ENCODE results near the gene GNS.

Gene GNS

GRCh38 chr12:64801381-64801780 is 42.2 kb upstream of the GNS start:
- TF ChIP-seq CTCF (IDR thresholded peaks at IDR 0.05; ENCODE audit: low read depth, low read length, missing control alignments): peak; percentile 63
- Histone ChIP-seq H3K27me3 (replicated peaks) (peaks cover 4% of the 10 kb centered on the region), H3K4me3 (ENCODE audit: low read depth, low read length) (no peak overlapping the region), H3K36me3 (replicated peaks) (no peaks in the 10 kb centered on the region), H3K27ac (no peak overlapping the region)
- in situ Hi-C loops (cut with HindIII; ENCODE audit: low pct_ligation_motif_present, low sequenced_read_pairs): no loop called here
- no peak for DNase-seq

GRCh38 chr12:64800640-64801039 is 41.4 kb upstream of the GNS start:
- in situ Hi-C loops (cut with HindIII; ENCODE audit: low pct_ligation_motif_present, low sequenced_read_pairs): no loop called here
- DNase-seq: no peak
- H3K27me3 ChIP-seq (replicated peaks): peaks cover 4% of the 10 kb centered on the region
- TF ChIP-seq CTCF (IDR thresholded peaks at IDR 0.05; ENCODE audit: low read depth, low read length, missing control alignments): no peak
- no peak overlapping the region for H3K4me3 ChIP-seq (ENCODE audit: low read depth, low read length)
- H3K27ac ChIP-seq: no peak overlapping the region
- H3K36me3 ChIP-seq (replicated peaks): no peaks in the 10 kb centered on the region

- Histone ChIP-seq H3K4me3 (ENCODE audit: low read depth, low read length) (no peak overlapping the region), H3K36me3 (replicated peaks) (no peaks in the 10 kb centered on the region), H3K27ac (no peak overlapping the region), H3K27me3 (replicated peaks) (peaks cover 8% of the 10 kb centered on the region)
- no peak for TF ChIP-seq CTCF (IDR thresholded peaks at IDR 0.05; ENCODE audit: low read depth, low read length, missing control alignments)
- in situ Hi-C loops (cut with HindIII; ENCODE audit: low pct_ligation_motif_present, low sequenced_read_pairs): no loop called here
- no peak for DNase-seq
Observed at GRCh38 chr12:64798165-64798564, 39.0 kb upstream of the GNS start.

- H3K27ac ChIP-seq: no peak overlapping the region
- no peak for TF ChIP-seq CTCF (IDR thresholded peaks at IDR 0.05; ENCODE audit: low read depth, low read length, missing control alignments)
- H3K36me3 ChIP-seq (replicated peaks): no peaks in the 10 kb centered on the region
- no peak for DNase-seq
- H3K27me3 ChIP-seq (replicated peaks): peaks cover 8% of the 10 kb centered on the region
- no peak overlapping the region for H3K4me3 ChIP-seq (ENCODE audit: low read depth, low read length)
- in situ Hi-C loops (cut with HindIII; ENCODE audit: low pct_ligation_motif_present, low sequenced_read_pairs): no loop called here
Observed at GRCh38 chr12:64797156-64797555, 38.0 kb upstream of the GNS start.

- in situ Hi-C loops (cut with HindIII; ENCODE audit: low pct_ligation_motif_present, low sequenced_read_pairs): no loop called here
- Histone ChIP-seq H3K27me3 (replicated peaks) (peaks cover 8% of the 10 kb centered on the region), H3K36me3 (replicated peaks) (no peaks in the 10 kb centered on the region), H3K4me3 (ENCODE audit: low read depth, low read length) (no peak overlapping the region), H3K27ac (no peak overlapping the region)
- TF ChIP-seq CTCF (IDR thresholded peaks at IDR 0.05; ENCODE audit: low read depth, low read length, missing control alignments): peak; percentile 73
- DNase-seq: peak; percentile 90
Observed at GRCh38 chr12:64796205-64796845, 37.1 kb upstream of the GNS start.

- Histone ChIP-seq H3K27ac (no peak overlapping the region), H3K27me3 (replicated peaks) (peaks cover 10% of the 10 kb centered on the region), H3K36me3 (replicated peaks) (no peaks in the 10 kb centered on the region), H3K4me3 (ENCODE audit: low read depth, low read length) (no peak overlapping the region)
- TF ChIP-seq CTCF (IDR thresholded peaks at IDR 0.05; ENCODE audit: low read depth, low read length, missing control alignments): no peak
- in situ Hi-C loops (cut with HindIII; ENCODE audit: low pct_ligation_motif_present, low sequenced_read_pairs): no loop called here
- no peak for DNase-seq
Observed at GRCh38 chr12:64794305-64794704, 35.1 kb upstream of the GNS start.
